ENCODE measurements around the gene B4GALT1.
"Not testable (repeated sequence)": the region's sequence is repeated elsewhere in the genome, so short reads cannot be mapped to it uniquely, and the experiment has no call there.

The B4GALT1 gene

DNA sequence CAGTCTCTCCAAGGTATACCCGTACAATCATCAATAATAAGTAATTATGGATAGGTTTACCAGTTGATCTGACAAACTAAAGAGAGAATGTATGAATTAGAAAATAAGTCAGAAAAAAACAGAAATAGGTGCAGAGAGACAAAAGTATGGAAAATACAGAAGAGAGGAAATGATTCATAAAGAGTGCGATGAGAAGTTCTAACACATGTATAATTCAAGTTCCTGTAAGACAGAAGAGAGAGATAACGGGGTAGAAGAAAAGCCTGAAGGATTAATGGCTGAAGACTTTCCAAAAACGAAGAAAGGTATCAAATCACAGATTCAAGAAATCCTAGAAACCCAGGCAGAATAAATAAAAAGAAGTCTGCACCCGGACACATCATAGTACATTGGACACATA, 74.5 kb downstream of the B4GALT1 start:
- DNase-seq, result no peak

DNA sequence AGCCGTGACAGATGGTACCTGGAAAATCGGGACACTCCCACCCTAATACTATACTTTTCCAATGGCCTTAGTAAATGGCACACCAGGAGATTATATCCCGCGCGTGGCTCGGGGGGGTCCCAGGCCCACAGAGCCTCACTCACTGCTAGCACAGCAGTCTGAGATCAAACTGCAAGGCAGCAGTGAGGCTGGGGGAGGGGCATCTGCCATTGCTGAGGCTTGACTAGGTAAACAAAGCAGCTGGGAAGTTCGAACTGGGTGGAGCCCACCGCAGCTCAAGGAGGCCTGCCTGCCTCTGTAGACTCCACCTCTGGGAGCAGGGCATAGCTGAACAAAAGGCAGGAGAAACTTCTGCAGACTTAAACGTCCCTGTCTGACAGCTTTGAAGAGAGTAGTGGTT, 81.5 kb downstream of the B4GALT1 start:
- not testable (repeated sequence) for DNase-seq

DNA sequence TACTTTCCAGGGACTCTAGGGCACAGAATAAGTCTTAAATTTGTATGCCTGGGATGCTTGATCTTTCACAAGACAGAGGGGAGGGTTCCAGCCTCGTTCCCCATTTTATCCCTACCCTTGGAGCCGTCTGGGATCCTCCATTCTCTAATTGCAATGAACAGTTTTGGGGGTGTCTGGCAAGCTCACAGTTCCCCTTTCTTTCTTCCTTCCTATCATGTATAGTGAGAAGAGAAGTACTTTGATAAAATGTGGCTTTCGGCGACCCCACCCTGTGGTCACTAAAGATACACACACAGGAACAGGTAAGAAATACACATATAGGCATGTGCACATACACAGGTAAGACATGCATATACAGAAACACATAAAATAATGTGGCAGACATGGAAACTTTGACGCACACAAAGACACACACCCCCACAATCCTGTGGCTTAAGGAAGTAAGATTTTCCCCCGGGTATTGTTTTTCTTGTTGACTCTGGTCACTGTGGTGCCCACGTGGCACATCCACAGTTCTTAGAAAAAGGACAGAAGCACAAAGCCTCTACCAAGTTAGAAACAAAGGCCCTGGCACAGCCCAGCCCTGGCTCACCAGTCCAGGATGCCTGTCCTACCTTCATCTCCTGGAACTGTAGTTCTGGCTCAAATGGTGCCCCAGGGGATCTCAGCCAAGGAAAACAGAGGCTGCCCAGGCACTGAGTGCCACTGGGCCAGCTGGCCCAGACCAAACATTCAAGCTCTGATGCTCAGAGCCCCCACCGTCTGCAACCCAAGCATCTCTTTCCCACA, 84.4 kb downstream of the B4GALT1 start:
- peak; percentile 4 for DNase-seq

DNA sequence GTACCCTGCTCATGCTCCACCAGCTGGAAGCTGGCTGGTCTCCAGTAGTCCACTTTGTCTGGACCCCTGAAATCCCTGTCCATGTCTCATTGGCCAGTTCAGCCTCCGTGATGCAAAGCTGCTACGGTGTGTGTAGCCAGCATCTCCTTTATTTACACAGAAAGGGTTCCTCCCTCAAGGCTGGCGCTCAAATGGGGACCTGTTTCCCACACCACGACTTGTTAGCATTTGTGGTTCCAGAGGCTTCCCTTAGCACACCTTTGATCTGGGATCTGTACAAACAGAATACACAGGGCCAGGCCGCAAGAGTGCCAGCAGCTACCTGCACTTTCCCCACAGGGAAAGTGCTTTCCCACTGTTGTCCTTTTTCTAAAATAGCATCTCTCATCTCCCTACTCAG, 85.0 kb downstream of the B4GALT1 start:
- peak; percentile 20 for DNase-seq

DNA sequence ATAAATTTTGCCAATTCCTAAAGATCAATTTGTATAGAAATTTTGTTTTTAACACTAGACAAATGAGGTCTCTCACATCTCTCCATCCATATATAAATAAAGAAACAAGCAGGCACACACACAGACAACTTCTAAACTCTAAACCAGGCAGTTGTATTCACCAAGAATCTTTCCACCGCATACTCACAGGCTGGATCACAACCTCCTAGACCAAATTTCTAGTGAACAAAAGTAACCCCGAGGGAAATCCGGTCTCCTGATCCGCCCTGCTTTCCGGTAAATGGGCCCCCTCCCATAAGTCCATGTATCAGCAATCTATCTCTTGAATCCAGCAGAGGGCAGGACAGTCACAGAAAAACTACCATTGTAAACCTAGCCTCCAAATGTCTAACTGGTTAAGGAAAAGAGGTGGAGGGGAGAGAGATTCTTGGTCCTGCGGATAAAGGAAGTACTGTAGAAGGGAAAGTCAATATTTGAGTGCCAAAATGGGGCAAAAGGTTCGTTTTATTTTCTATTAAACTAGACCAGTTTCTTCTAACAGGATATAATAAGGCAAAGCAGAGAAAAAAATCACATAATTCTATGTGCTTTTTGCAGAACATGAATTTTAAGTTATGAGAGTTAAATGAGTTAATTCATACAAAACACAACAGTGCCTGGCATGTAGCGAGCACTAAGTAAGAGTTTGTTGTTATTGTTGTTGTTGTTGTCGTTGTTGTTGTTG, 85.8 kb downstream of the B4GALT1 start:
- DNase-seq, result peak; percentile 83

GRCh38 chr9:33080534-33080933, 86.6 kb downstream of the B4GALT1 start:
- no peak for DNase-seq

DNA sequence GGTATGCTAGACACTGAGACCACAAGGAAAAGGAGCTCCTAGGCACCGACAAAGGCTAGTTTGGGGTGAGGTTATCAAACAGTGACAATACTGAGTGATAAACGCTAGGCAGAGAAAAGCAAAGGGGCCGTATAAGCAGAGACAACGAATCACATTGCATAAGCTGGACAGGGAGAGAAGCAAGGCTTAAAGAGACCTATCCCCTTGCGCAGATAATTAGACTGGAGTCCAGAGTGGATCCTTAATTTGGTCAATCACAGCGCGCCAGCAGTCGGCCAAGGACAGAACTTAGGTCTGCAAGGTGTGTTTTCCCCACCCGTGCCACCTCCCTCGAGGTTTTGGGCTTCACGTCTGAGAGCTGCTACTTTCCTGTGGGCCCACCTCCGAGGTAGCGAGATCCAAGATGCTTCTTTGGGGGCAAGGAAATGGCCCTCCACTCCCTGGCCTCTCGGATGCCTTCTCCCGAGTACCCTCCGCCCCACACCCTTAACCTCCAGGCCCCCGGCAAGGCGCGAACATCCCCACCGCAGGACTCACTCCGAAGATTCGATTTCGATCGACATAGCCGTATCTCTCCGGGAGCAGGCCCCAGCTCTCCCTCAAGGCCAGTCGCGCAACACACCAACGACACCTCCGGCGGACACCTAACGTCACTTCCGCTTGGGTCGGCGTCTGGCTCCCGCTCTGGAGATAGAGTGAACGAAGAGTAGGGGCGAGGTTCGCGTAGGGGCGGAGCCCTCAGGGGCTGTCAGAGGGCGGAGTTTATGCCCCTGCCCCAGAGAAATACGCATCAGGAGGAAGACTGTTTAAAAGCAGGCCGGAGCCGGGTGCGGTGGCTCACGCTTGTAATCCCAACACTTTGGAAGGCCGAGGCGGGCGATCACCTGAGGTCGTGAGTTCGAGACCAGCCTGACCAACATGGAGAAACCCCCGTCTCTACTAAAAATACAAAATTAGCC, 90.8 kb downstream of the B4GALT1 start, which contains the start of gene SMU1:
TSS of gene SMU1 (minus strand) at position 629 of the 959 bp plus-strand sequence. CDS start at position 563, 66 bp downstream.
- peak; percentile 96 for DNase-seq

- DNase-seq, result no peak
These were observed 98.1 kb downstream of the B4GALT1 start for GRCh38 chr9:33068991-33069390.

DNA sequence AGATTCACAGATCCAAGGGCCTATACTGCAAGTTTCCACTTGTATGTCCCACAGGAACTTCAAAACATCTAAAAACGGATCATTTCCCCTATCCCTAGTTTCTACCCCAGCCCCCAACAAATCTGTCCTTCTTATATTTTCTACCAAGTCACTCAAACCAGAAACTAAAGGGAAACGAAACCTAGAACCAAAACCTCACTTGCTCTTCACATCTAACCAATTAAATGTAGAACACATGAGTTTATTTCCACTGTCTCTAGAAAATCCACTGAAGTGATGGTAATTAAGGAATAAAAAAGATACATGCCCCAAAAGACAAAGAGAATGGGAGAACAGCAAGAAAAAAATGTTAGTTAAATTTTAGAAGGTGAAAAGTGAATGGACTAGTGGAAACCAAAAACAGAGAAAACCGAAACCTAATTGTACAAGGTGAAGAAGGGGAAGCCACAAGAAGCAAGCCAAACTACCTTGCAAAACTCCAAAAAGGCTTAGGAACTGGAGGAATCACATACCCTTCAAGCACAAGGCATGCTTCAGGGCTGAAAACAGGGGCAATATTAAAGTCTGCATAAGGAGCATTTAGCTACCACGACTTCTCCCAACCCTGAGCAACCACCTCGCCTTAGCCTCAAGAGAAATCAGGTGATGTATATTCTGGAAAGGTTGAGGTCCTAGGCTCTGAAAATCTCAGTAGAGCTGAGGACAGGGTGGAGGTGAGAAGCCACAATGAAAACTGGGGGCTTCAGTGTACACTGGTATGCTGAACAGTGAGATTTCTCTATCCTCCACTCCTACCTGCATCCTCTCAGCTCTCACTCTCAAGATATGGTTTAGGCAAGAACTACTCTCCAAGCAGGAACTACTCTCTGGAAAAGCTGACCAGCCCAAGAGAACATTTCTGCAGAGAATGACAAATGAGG, 101.7 kb downstream of the B4GALT1 start:
- no peak for DNase-seq

Measured in CD4-positive, alpha-beta T cell treated with Interleukin-4 for 4 hours (primary cell).